Spleen (tissue), 11 donors: ENCODE measurements around the gene LIN7A. TPM values are rescaled to one million over a fixed set of nuclear protein-coding genes. Genes with fewer than 3 reads are reported as not detected.

Source experiments
- DNase-seq: peaks from one replicate; pipeline ENCODE4 v3.0.0-alpha.2; 2020
- H3K27ac ChIP-seq, 8 donors: fragments of 200-600 bp; sonication (generic) in 7 of 8; 1 replicate in 4 of 8; 2 replicates in 4 of 8; pipeline versions ENCODE4 v1.5.0 to v1.8.0; 2016 to 2021; ENCODE audit warnings: inconsistent platforms in 4 of 8, mild to moderate bottlenecking in 4 of 8, moderate library complexity in 1 of 8
- H3K27me3 ChIP-seq, 7 donors: fragments of 200-600 bp; sonication (generic) in 6 of 7; replicated peaks in 1 of 7; 1 replicate in 4 of 7; 2 replicates in 3 of 7; pipeline versions ENCODE4 v1.5.0 to v1.8.0; 2016 to 2021; ENCODE audit warnings: inconsistent platforms in 3 of 7, mild to moderate bottlenecking in 1 of 7
- H3K36me3 ChIP-seq, 6 donors: fragments of 200-600 bp; sonication (generic) in 5 of 6; 1 replicate in 4 of 6; 2 replicates in 2 of 6; pipeline versions ENCODE4 v1.5.0 to v1.8.0; 2016 to 2021; ENCODE audit warnings: inconsistent platforms in 2 of 6
- H3K4me1 ChIP-seq, 6 donors: fragments of 200-600 bp; sonication (generic) in 5 of 6; 1 replicate in 3 of 6; 2 replicates in 3 of 6; pipeline versions ENCODE4 v1.5.0 to v1.8.0; 2016 to 2021; ENCODE audit warnings: inconsistent platforms in 3 of 6
- H3K4me3 ChIP-seq, 8 donors: fragments of 200-600 bp; sonication (generic) in 7 of 8; 1 replicate in 4 of 8; 2 replicates in 4 of 8; pipeline versions ENCODE4 v1.5.0 to v1.8.0; 2016 to 2021; ENCODE audit warnings: inconsistent platforms in 4 of 8, mild to moderate bottlenecking in 4 of 8, moderate library complexity in 2 of 8
- H3K9me3 ChIP-seq, 8 donors: fragments of 200-600 bp; sonication (generic) in 7 of 8; 1 replicate in 4 of 8; 2 replicates in 4 of 8; pipeline versions ENCODE4 v1.5.0 to v1.8.0; 2016 to 2021; ENCODE audit warnings: inconsistent platforms in 4 of 8
- CTCF ChIP-seq, 11 experiments: fragments of 200-600 bp in 7 of 11; fragments of 450-650 bp in 4 of 11; sonication (generic) in 4 of 11; IDR thresholded peaks in 8 of 11; conservative IDR thresholded peaks in 3 of 11; 1 replicate in 7 of 11; 2 replicates in 4 of 11; pipeline versions ENCODE4 v1.4.0 to v1.8.0; 2016 to 2021; ENCODE audit warnings: antibody characterized with exemption in 11 of 11, inconsistent platforms in 4 of 11, mild to moderate bottlenecking in 1 of 11
- POLR2A ChIP-seq, 3 donors: fragments of 450-650 bp; IDR thresholded peaks; one replicate each; pipeline ENCODE4 v1.5.1; 2017; ENCODE audit warnings: antibody characterized with exemption in 3 of 3, mild to moderate bottlenecking in 1 of 3
- POLR2AphosphoS5 ChIP-seq, 3 donors: sonication (generic); formaldehyde crosslinking; IDR thresholded peaks; one replicate each; pipeline ENCODE4 v1.5.1; 2017; ENCODE audit warnings: antibody characterized with exemption in 3 of 3
- WGBS, 5 donors: extraction: QIAGEN DNeasy Blood & Tissue Kit in 3 of 5; methylation state at CpG; one replicate each; pipeline versions ENCODE4 v1.1.5 to v1.1.7; 2013 to 2018; 5-methylcytosine and 5-hydroxymethylcytosine counted together
- intact Hi-C: fragments of 100-400 bp; cut with DNase I; formaldehyde crosslinking; loops from one replicate; pipeline ENCODE4 v1.15.0; 2023; ENCODE audit warnings: low total_unique reads
- polyA plus RNA-seq, 3 donors: library from polyadenylated mRNA; stranded (reverse); fragments of 200-250 nt; gene quantifications; one replicate each; pipeline ENCODE4 v1.2.1, GENCODE V29; 2013
- total RNA-seq, 7 donors: library from RNA; depleted of rRNA in 3 of 7; stranded (reverse); fragments of >200 nt in 3 of 7; fragmentation: NEBNext Ultra II Directional in 4 of 7; extraction: Animal tissue kit (Norgen Biotek cat#: 25700) in 4 of 7; gene quantifications; one replicate each; pipeline versions ENCODE4 v1.1.0 to v1.2.1, GENCODE V29; 2016 to 2021
- donor health status: healthy with polysubstance abuse.
- donor health status: DM: no; HTN: no; CAD: no; lungs with moderate emphysema.
- donor health status: DM: no; HTN: no; CAD: no.
- donor health status: Bipolar disorder and iron deficiency.
- donor health status: healthy.
- donor health status: DM: no; HTN: no; CAD: no.
- donor health status: DM: yes; HTN: yes; CAD: no.

Gene LIN7A
- total and polyA plus RNA-seq, 10 donors, result 1.7 to 31.6 (median 13.1) TPM

GRCh38 chr12:80846952-80847351 is 90.8 kb downstream of the LIN7A start:
- Histone ChIP-seq H3K4me3 (no peak overlapping the region), H3K27me3 (no peaks in the 10 kb centered on the region), H3K27ac (no peak overlapping the region), H3K9me3 (no peaks in the 10 kb centered on the region), H3K4me1 (no peaks in the 10 kb centered on the region), H3K36me3 (peaks cover 0 to 10% (median 0%) of the 10 kb centered on the region in 6 donors)
- no peak for TF ChIP-seq POLR2A (IDR thresholded peaks at IDR 0.05)
- 54 to 77% (median 65%) methylated on average over 2 of the region's 2 CpGs for WGBS, 5 donors
- intact Hi-C loops, result no loop called here
- DNase-seq, result no peak

GRCh38 chr12:80845639-80846038 is 92.1 kb downstream of the LIN7A start:
- H3K4me3 ChIP-seq, result no peak overlapping the region
- H3K27me3 ChIP-seq, result no peaks in the 10 kb centered on the region
- intact Hi-C loops, result no loop called here
- no peak for DNase-seq
- no peaks in the 10 kb centered on the region for H3K4me1 ChIP-seq
- 61 to 64% (median 61%) methylated on average over 5 of the region's 5 CpGs for WGBS, 5 donors
- no peaks in the 10 kb centered on the region for H3K9me3 ChIP-seq
- peaks cover 0 to 10% (median 0%) of the 10 kb centered on the region in 6 donors for H3K36me3 ChIP-seq
- H3K27ac ChIP-seq, result no peak overlapping the region
- TF ChIP-seq CTCF (IDR thresholded peaks at IDR 0.05 in 8 of 11, conservative IDR thresholded peaks at IDR 0.05 in 3 of 11), result no peak
- no peak for TF ChIP-seq POLR2AphosphoS5 (IDR thresholded peaks at IDR 0.05)
- TF ChIP-seq POLR2A (IDR thresholded peaks at IDR 0.05), result no peak

GRCh38 chr12:80843969-80844368 is 93.8 kb downstream of the LIN7A start:
- Histone ChIP-seq H3K27me3 (no peaks in the 10 kb centered on the region), H3K4me3 (no peak overlapping the region), H3K9me3 (no peaks in the 10 kb centered on the region), H3K36me3 (peaks cover 0 to 10% (median 0%) of the 10 kb centered on the region in 6 donors), H3K27ac (no peak overlapping the region), H3K4me1 (no peaks in the 10 kb centered on the region)
- DNase-seq, result no peak
- WGBS, 5 donors, result 89 to 100% (median 92%) methylated on average over 1 of the region's 1 CpG
- intact Hi-C loops, result no loop called here
- TF ChIP-seq POLR2AphosphoS5 (IDR thresholded peaks at IDR 0.05) (no peak), CTCF (IDR thresholded peaks at IDR 0.05 in 8 of 11, conservative IDR thresholded peaks at IDR 0.05 in 3 of 11) (no peak), POLR2A (IDR thresholded peaks at IDR 0.05) (no peak)

- TF ChIP-seq POLR2AphosphoS5 (IDR thresholded peaks at IDR 0.05) (no peak), CTCF (IDR thresholded peaks at IDR 0.05 in 8 of 11, conservative IDR thresholded peaks at IDR 0.05 in 3 of 11) (no peak), POLR2A (IDR thresholded peaks at IDR 0.05) (no peak)
- no peaks in the 10 kb centered on the region for H3K27me3 ChIP-seq
- no peaks in the 10 kb centered on the region for H3K36me3 ChIP-seq
- 50 to 83% (median 67%) methylated on average over 1 of the region's 1 CpG for WGBS, 5 donors
- no peak for DNase-seq
- no peak overlapping the region for H3K4me3 ChIP-seq
- no peak overlapping the region for H3K27ac ChIP-seq
- H3K4me1 ChIP-seq, result peaks cover 0 to 4% (median 0%) of the 10 kb centered on the region in 6 donors
- no peaks in the 10 kb centered on the region for H3K9me3 ChIP-seq
- intact Hi-C loops, result no loop called here
Observed at GRCh38 chr12:80838708-80839107, 99.0 kb downstream of the LIN7A start.
